Stimulated activated CD4-positive, alpha-beta T cell treated with anti-CD3 and anti-CD28 coated beads, Interleukin-2, amount 100 ng/mL, for 24 hours (primary cell): ENCODE data around the gene NEBL.

ENCODE experiments used
- DNase-seq, 2 donors: peaks; one replicate each; pipeline ENCODE4 v3.0.0-alpha.2; 2020

NEBL gene

DNA sequence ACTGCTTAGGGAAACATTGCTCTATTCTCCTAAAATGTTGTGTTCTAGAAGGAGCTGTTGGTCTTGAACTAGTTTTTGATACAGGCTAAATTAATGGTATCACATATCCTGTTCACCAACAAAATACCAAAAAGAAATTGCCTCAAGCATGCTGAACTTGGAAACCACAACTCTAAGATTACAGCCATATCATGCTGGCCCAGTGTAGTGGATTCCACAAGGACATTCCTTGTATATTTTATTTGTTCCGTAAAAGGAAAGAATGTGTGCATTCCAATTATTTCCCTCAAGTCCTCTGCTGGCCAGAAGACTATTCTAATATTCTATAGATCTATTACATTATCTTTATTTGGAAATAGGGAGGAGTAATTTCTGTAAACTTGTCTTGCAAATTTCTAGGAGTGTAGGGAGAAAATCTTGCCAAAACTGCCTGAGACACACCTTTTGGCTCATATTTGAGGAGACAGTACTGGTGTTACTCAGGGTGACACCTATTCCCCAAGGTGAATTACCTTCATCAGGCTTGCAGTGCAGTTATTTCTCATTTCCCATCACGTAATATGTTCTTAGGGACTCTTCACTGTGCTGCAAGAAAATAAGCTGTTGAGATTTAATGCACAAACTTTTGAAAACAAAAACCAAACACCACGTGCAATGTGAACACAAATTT is 1.9 kb upstream of the NEBL start:
- DNase-seq, result no peak

DNA sequence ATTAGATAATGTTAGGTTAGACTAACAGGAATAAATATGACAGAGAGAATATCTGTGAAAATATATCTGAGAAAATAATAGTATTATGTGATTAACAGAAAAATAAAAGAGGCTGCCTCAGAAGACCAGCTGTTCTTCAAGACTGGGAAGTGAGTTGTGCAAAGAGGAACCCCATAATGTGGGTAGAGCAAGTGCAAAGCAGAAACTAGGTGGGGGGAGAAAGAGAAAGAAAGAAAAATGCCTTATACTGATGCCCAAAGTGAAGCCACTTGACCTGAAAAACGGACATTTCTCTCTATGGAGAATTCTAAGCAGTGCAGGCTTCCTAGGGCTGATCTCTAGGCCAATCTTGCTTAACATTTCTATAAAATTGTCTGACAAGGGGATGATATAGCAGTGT is 3.8 kb downstream of the NEBL start:
- DNase-seq, result no peak

DNA sequence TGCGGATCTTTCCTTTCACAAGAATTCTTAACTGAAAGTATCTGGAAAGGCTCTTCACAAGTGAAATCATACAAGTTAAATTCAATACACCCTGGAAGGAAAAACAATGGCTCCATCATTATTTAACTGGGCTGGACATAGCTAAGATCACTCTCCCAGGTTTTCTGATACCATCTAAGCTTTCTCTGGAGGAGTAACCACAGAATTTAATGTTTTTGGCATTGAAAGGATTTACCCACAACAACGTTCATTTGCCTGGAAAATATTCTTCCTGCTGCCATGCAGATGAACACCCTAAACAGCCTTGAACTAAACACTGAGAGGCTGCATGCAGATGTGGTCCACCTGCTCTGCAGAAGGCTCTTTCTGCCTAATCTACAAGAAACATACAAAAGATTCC is 4.3 kb downstream of the NEBL start:
- DNase-seq, result no peak

DNA sequence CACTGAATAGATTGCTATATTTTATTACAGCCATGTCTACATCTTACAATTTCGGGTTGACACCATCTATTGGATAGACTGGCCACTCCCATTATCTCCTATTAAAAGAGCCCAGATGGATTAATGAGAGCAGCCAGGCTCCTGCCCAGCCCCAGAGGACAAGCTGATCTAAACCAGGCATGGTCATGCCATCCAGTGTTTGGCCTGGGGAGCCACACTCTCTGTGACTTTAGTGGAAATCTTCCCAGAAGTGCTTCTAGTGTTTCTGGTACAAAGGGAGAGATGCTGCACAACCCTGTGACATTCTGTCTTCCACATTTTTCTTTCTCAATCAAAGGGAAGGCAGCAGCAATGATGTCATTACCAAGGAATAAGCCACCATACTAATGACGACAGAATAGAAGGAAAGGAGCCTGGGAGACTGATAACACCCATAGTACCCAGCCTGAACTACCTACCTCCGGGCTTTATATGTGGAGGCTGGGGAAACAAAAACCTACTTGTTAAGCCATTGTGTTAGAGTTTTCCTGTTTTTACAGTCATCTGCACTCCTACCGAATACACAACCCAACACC is 5.0 kb downstream of the NEBL start:
- DNase-seq, result no peak

DNA sequence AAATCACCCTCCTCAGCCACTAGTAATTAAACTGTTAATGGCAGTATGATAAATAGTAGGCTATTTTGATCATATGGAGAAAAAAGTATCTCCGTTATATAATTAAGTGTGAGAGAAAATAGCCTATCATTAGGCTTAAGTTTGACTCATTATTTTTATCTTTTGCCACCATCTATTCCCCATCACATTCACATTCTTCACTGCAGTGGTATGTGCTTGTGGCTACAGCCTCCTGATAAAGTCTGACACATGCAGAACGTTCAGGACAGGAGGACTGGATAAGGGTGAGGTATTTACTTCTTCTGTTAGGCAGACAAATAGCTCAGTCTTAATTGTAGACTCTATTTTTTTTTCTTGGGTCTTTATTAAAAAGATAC is 5.8 kb downstream of the NEBL start:
- no peak for DNase-seq

DNA sequence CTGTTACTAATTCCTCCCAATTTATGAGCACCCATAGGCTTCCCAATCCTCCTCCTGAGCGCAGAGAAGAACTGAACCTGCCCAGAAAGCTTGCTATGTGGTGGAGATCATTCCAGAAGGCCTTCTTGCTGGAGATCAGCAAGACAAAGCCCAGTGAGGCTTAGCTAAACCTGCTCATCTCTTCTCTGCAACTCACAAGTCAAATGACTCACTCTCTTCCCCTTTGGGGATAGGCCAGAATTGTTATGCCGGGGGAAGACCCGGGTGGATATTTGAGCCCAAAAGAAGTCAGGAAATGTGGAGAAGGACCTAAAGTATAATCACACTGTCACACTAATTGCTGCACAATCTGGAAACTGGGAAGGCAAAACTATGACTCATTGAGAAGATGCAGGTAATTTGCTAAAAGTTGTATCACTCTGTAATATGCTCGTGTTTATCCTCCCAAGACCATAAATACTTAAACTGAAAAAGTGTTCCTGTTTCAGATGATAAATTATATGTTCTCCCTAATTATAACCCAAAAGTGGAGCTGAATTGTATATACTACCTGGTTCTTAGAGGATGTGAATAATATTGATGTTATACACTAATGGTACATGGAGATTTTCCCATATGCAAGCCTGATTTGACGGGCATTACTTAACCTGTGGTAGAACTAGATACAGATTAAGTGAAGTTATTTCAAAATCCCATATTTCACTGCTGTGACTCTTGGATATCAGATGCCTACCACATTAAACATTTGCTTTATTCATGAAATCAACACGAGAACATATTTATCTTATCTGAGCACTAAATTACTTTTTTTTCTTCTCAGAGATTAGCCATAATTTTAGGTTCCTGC is 6.4 kb downstream of the NEBL start:
- DNase-seq, result no peak

DNA sequence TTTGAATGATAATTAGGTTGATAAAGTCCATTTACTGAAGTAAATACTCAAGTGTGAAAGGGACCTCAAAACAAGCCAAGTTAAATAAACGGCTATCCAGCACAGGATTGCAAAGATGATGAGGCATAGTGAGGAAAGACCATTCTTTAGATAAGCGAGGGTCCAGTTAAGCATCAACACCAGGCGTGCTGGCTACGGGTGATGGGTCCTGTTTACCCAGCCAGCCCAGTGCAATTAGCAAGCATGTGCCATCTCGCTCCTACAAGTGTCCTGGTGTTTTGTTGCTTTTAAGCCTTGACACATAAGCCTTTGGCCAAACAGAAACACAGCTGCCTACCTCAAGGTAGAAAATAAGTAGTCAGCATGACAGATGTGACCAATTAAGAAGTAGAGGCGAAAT is 7.1 kb downstream of the NEBL start:
- no peak for DNase-seq

DNA sequence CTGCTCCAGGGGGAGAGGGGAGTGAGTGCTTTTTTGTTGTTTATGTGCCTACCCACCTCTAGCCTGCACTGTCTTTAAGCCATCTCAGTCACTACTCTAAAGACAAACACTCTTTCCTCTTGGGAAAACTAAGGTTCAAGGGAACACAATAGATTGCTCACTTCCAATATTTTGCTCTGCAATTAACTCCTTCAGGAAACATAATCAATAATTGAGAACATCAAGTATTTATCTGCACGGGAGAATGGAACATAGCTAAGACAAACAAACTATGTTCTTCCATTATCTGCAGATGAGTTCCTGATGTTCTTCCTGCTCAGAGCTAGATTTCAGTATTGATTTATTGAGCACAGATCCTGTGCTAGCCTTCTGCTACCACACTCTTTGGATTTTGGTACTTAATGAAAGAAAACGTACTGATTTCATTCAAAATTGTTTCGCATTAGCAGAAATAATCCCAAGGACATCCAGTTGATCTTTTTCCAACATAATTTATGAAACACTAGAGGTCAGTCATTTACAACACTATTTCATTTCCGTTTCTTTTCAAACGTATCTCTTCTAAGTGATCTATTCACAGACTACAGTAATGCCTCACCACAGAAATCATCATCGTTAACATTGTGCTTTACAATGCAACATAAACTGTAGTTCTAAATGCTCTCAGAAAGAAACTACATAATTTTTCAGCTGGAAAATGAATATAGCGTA is 8.3 kb downstream of the NEBL start:
- no peak for DNase-seq

DNA sequence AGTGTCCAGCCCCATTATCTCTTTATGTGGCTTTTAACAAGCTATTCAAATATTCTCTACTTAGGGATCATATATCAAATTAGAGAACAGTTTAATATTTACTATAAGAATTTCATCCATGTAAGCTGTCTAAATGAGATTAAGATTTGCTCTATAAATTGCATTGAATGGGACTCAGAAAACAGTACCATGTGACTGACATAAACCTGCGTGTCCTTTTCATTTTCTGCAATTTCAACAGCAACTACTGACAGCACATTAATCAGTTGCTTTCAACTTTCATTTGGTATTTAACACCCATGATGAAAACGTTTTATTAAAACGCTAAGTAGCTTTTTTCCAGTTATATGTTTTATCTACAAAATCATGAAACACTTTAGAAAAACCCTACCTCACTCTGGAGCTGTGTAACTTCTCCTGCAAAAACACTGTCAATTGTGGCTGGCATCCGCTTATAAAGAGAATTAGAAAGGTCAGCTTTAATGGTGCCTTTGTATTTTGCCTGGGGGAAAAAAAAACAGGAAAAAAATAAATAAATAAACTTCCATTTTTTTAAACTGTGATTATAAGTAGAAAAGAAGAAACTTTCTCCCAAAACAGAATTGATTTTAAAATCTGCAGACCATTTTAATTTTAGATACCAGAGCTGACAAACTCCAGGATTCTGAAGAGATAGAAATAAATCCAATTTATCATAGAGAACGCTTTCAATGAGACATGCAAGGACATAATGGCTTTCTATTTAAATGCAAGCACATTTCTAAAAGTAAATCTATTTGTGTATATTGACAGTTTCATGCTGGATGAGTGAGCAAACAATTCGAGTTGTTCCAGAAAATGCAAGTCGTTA is 9.2 kb downstream of the NEBL start:
- DNase-seq, result no peak

DNA sequence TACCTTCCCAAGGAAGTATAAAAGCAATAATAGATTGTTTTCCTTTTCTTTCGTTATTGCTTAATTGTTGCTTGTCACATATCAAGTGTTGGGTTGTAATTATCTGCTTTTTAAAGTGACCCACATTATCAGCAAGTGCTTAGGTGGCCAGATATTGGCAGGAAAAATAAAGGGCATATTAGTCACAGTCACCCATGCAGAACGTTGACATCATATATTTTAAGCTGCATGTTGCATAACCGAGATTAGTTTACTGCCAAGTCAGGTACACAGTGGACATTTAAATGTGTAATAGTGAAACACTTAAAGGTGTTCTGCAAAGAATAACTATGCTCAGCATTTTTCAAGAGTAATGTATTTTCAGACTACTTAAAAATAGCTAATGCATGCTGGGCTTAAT is 11.4 kb downstream of the NEBL start:
- DNase-seq, result no peak

DNA sequence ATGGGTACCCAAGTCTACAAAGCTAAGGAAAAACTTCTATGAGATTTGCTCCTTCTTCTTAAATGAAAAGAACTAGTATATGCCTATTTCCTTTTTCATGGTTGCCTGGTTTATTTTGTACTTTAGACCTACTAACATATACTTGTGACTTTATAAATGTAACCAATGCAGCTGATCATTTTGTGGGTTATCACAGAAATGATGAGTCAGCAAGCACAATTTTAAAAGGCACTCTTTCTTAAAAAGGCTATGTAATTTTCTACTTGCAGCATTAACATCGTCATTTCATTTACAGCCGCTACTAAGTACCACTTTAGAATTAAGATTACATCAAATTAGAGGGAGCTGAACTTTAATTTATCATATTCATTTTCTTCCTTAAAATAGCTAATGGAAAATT is 13.6 kb downstream of the NEBL start:
- no peak for DNase-seq

DNA sequence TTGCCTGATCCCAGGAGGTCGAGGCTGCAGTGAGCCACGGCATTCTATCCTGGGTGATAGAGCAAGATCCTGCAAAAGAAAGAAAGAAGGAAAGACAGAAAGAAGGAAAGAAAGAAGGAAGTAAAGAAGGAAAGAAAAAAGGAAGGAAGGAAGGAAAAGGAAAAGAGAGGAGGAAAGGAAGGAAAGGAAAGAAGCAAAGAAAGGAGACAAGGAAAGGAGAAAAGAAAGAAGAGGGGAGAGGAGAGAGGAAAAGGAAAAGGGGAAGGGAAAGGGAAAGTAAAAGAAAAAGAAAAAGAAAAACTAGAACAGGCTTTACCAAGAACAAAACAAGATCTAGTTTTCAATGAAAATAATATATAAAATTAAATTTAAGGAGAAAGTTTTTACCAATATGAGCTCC is 15.0 kb downstream of the NEBL start:
- no peak for DNase-seq

DNA sequence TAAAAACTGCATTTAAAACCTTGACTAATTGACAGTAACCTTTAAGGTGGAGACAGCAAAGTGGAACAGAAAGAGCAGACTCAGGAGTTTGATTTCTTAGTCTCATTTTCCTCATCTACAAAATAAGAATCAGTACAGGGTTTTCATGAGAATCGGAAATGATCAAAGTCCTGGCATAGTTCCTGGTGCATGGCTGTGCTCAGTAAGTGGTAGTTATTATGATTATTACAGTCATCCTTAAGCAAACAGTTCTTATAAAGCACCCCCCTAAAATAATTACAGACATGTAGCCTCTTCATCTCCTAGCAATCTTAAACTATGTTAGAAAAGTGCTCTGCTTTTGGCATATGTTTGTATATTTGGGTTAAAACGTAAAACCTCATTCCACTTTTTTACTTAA is 18.0 kb downstream of the NEBL start:
- DNase-seq, result no peak

DNA sequence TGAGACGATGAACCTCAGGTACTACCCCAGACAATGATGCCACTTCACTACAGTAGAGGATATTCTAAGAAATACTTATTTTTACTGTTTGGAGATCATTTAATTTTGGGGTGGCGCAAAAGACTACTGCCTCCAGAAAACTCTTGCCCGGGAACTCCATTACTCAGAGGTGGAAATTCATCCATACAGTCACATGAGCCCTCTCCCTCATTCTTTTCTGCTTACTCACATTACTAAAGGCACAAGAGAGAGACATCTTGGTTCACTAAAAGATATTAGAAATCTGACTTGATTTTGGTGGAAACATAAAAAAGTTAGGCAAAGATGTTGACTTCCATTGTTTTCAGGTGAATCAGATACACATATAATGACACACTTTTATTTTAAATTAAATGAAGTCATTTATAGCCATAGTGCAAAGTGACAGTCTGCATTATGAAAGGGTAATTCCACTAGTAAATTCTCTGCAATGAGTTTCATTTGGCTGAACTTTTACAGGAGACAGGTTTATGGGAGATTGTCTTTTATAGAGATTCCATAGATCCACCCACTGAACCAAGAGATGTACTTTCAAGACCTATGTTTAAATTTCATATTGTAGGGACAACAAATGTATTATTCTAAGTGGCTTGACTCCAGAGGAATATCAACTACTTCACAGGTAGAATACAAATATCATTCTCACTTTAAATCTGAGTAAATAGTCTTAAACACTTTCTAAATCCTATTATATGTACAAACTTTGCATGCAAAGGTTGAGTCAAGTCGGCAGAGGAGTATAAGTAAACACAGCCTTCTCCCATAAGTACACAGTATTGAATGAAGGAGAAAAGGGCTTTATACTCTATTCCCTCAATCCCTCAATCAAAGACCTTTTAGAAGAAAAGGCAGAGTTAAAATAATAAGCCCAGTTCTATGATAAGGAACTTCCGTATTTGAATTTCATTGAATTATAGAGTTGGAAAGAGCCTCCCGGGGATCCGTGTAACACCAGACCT is 18.8 kb downstream of the NEBL start:
- no peak for DNase-seq

DNA sequence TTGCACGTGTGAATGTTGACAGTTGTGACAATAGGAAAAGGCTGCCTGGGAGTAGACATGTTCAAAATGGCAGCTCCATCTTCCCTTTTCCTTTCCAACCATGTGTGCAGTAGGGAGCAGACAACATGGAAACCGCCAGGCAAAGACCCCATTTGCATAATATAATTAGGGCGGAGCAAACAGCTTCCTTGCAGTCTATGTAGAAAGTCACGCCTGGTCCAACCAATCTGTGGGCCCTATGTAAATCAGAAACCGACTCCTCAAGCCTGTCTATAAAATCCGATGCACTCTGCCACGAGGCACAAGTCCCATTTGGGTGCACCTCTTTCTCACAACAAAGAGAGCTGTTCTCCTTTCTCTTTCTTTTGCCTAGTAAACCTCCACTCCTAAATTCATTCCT is 19.6 kb downstream of the NEBL start:
- DNase-seq, result no peak

DNA sequence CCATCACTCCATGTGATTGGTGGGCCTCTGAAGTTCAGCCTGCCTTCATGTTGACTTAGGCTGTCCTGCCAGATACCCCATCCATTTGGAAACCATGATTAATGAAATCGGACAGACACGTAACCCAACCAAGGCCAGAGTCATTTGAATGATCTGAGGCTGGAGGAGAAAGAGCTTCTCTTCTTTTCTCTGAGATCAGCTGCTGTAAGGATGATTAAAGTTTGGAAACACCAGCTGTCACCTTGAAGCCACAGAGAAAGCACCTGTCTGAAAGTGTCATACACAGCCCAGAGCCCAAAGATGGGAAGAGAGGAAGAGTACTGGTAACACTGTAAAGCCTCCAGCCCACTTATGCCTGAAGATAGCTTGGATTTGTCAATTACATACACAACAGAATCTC is 22.9 kb downstream of the NEBL start:
- no peak for DNase-seq

DNA sequence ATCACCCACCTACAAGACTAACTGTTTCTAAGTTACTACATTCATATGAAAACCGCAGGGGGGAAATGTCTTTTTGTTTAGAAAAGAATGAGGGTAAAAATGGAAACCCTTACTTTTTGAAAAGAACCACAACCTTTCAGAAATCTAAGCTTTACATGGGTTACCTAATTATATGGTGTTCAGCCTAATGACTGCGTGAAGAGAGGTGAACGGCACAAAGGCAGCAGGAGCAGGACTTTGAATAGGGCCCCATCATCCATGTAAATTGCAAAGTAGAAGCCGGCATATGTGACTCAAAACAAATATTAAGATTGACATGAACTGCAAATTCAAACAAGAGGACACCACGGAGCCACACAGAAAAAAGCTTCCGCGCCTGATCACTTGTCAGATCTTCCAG is 25.1 kb downstream of the NEBL start:
- DNase-seq, result no peak

DNA sequence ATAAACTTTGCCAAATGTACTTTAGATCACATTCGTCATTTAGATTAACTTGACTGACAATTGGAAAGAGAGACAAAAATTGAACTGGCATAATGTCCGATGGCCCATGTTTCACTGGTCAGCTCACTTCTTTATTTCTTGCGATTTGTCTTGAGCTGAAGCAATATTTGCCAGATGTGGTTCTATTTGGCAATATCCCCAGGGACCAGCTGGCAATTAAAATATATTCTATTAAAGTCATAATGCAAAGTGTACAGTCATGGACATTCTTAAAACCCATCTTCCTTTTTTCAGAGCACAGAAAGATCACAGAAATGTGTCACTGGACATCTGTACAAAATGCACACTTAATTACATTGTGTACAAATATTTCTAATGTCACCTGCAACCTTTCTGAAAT is 26.3 kb downstream of the NEBL start:
- no peak for DNase-seq

DNA sequence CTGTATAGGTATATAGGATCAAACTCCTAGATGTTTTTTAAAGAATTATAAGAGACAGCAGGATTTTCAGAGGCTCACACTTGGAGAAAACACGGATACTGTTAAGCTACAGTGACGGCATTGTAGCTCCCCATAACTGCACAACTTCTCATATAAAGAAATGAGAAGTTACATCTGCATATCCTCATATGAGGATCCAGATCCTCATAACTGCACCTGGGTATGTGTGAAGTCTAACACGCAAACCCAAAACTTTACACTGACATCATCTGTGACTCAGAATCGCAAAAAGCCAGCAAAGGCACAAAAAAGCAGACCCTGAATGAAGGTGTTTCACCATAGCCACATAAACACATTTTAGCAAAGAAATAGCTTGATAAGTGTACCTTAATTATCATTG is 34.1 kb downstream of the NEBL start:
- DNase-seq, result no peak

DNA sequence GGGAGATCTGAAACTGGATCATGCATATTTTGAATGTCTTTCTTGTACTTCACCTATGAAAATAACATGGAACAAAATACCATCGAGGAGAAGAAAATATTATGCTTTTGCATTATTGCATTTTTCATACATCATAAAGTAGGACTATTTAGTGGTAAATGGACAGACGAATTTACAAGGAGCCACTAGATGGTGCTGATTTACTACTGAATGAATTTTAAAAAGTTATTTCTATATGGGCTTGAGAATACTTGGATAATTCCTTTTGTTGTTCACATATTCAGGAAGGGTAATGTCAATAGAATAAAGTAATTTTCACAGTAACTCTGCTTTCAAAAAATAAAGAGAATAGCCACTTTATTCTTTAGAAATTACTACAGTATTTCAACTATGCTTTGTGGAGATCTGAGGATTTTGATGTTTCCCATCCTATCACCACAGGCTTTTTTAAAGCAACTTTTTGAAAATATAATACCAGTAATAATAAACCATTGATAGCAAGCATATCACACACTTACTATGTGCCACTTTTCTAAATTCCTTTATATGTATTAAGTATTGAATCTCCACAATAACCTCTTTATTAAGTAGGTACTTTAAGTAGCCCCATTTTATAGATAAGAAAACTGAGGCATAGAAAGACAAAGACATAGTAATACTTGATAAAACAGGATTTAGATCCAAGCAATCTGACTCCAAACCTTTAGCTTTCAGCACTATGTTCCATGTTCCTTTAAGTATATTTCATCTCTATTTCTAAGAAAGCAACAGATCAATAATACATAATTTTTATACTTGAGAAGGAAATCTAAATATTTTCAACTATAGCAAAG is 38.6 kb downstream of the NEBL start:
- DNase-seq, result no peak

DNA sequence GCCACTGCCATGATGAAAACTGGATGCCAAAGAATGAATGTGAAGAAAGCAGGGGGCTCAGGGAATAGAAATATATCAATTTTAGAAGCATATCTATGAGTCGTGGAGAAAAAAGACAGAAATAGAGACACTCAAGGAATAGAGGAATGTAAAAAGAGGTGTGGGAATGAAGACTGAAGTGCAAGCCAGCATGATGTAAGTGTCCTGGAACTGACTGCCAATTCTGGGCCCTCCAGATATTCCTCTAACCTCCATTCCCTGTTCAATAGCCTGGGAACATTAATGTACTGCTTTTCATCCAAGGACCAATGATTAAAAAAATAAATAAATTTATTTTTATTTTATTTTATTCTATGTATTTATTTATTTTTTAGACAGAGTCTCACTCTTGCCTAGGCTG is 40.6 kb downstream of the NEBL start:
- DNase-seq, result no peak
